Neural progenitor cell (in vitro differentiated cells): ENCODE data around the gene OSBPL1A.

Source experiments
- CTCF ChIP-seq: fragments of 200-600 bp; sonication (generic); IDR thresholded peaks from 2 replicates; pipeline ENCODE4 v1.5.1; 2017; ENCODE audit warnings: antibody characterized with exemption, mild to moderate bottlenecking
- EZH2 ChIP-seq: fragments of 200-600 bp; sonication (generic); IDR thresholded peaks from 2 replicates; pipeline ENCODE4 v1.6.1; 2017; ENCODE audit warnings: antibody characterized with exemption, mild to moderate bottlenecking, moderate library complexity

GRCh38 chr18:24130494-24130893, 267.1 kb downstream of the OSBPL1A start:
- no peak for TF ChIP-seq CTCF
- no peak for TF ChIP-seq EZH2
